HG03558 (cell line): Measurements from ENCODE around the gene CDCA8.
"Not testable (repeated sequence)": the region's sequence is repeated elsewhere in the genome, so short reads cannot be mapped to it uniquely, and the experiment has no call there.

Source experiments
- ATAC-seq: cut with Tn5 transposase; IDR thresholded peaks from one replicate; pipeline ENCODE4 v1.9.1; 2021; ENCODE audit warnings: moderate number of reproducible peaks; ENCODE audit not compliant: unreplicated experiment; ENCODE audit errors: extremely low read depth

CDCA8 gene

DNA sequence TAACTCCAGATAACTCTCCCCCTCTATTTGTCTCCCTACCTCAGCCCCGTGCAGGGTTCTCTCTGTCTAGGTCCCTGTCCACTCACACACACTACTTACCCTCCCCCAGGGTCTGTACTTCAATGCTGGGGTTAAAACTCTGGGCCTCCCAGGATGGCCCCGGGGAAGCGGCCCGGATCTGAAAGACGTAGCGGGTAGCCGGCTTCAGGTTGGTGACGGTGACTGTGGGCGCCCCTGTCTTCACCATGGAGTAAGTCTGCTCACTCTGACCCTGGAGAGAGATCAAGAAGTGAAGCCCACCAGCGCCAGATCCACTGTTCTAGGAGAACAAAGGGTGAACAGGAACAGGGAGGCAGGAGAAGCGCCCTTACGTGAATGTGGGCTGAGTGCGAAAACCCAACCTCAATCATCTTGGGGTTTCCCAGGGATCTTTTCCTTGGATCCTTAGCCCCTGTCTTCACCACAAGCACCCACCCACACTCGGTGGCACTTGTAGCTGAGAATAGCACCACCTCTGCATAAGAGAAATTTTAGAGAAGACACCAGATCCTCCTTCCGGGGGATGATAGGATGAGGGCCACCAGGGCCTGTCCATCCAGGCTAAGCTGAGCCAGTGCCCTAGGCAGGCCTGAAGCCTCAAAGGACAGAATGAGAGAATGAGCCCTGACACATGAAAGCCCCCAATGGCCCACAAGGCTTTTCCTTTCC, 39.1 kb downstream of the CDCA8 start:
- ATAC-seq: no peak

DNA sequence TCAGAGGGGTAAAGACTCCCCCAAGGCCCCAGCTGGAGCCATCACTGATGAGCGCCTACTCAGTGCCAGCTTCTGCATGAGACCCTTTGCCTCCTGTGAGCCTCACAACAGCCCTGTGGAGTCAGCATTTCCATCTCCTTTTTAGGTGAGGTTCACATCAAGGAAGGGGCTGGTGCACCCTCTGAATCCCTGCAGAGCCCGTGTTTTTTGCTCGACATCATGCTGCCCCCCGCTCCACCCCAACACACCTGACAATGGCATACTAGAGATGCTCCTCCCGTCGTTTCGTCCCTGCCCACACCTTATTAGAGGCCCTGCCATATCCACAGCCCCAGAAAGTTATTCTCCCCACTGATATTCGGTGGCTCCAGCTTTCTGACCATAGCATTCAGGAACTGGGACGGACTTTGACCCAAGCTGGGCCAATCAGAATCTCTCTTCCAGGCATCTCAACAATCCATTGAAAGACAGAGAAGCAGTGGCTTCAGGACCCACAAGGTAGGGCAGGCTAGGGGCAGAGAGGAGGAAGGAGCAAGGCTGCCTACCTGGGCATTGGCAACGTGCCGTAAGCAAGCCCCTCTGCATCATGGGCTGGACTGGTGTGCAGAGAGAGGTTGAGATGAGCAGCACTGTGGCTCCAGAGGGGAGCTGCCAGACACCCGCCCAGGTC, 39.9 kb downstream of the CDCA8 start:
- ATAC-seq: no peak

DNA sequence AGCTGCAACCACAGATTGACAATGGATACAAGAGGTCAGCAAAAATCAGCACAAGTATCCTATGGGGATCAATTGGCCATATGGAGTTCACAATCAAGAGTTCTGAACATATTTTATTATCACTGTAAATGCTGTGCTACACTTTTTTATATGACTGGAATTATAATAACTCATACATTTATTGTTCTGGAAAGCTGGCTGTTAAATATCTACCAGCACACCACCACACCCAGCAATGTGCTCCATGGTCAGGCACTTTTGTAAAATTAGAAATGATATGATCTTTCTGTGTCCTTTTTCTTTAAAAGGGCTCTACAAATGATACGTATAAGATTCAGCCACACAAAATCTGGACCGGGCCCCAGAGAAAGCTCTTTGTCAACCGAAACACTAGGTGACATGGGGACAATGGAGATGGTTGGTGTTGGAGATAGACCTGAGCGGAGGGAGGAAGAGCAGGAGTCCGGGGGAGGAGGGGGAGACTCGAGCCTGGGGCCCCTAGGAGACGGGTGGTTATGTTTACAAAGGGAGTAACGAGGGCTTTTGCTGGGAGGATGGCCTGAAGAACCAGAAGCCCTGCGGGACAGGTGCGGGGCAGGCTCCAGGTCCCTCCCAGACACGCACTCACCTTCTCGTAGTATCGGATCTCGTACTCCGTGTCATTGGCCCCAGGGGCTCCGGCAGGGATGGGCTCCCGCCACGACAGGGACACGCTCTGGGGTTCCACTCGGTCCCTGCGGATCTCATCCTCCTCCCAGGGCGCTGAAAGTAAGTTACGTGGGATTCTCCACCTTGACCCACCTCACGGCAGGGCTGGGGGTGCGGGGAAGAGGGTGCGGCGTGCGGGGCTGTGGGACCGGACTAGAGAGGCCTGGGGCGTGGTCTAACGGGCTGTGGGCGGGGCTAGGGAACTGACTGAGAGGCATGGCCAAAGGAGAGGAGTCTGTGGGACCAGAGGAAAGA, 42.6 kb downstream of the CDCA8 start:
- ATAC-seq: no peak

DNA sequence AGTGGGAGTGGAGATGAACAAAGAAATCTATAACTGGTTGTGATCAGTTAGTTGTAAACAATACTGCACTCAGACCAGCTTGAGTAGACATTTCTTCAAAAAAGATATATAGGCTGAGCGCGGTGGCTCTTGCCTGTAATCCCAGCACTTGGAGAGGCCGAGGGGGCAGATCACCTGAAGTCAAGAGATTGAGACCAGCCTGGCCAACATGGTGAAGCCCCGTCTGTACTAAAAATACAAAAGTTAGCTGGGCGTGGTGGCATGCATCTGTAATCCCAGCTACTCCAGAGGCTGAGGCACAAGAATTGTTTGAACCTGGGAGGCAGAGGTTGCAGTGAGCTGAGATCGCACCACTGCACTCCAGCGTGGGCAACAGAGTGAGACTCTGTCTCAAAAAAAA, 45.7 kb downstream of the CDCA8 start:
- not testable (repeated sequence) for ATAC-seq

DNA sequence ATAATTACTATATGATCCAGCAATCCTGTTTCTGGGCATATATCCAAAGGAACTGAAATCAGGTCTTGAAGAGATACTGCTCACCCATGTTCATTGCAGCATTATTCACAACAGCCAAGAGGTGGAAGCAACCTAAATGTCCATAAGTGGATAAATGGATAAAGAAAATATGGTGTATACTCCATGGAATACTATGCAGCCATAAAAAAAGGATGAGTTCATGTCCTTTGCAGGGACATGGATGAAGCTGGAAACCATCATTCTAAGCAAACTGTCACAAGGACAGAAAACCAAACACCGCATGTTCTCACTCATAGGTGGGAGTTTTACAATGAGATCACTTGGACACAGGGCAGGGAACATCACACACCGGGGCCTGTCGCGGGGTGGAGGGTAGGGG, 46.3 kb downstream of the CDCA8 start:
- not testable (repeated sequence) for ATAC-seq

DNA sequence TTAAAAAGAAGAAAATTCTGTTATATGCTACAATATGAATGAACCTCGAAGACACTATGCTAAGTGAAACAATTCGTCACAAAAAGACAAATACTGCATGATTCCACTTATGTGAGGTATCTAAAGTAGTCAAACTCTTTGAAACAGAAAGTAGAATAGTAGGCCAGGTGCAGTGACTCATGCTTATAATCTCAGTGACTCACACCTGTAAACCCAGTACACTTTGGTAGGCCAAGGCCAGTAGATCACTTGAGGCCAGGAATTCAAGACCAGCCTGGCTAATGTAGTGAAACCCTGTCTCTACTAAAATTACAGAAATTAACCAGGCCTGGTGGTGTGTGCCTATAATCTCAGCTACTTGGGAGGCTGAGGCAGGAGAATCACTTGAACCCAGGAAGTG, 46.9 kb downstream of the CDCA8 start:
- no peak for ATAC-seq

DNA sequence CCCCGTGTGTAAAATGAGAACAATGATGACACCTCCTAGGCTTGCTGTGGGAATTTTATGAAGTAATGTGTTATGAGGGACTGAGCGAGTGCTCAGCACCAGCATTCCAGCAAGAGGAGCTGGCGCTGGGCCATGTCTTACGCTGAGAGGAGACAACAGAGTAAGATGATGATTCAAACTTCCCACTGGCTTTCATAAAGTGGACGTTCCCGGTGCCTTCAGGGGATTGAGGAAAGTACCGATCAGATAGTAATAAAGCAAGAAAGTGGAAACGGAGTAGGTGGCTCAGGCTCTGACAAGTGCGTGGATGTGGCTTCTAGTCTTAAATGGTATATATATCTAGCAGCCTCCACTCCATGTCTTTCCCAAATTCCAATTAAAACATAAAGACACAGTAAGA, 48.8 kb downstream of the CDCA8 start:
- ATAC-seq: no peak

DNA sequence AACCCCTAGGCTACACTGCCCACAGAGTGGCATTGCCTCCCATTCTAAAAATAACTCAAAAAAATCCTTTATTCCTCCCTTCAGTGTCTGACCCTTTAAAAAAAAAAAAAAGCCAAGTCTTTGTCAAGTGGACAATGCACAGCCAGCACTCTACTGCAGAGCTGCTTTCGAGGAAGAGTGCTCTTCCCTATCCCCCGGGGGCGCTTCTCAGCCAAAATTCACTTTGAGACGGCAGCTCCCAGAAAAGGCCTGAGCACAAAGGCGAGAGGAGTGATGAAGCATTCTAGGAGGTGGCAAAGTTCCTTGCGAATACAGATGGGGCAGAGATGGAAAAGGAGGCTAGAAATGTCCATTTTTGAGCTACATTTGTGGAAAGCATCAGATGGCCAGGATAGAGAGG, 49.3 kb downstream of the CDCA8 start:
- ATAC-seq: no peak

DNA sequence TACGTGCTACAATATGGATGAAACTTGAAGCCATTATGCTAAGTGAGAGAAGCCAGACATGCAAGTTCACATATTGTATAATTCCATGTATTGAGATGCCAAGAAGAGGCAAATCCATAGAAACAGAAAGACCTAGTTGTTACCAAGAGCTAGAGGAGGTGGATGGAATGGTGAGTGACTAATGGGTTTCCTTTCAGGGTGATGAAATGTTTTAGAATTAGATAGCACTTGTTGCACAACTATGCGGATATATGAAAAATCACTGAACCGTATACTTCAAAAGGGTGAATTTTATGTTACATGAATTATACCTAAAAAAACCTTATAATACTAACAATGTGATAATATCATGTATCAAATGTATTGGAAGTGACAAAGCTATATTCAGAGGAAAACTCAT, 54.5 kb downstream of the CDCA8 start:
- no peak for ATAC-seq

DNA sequence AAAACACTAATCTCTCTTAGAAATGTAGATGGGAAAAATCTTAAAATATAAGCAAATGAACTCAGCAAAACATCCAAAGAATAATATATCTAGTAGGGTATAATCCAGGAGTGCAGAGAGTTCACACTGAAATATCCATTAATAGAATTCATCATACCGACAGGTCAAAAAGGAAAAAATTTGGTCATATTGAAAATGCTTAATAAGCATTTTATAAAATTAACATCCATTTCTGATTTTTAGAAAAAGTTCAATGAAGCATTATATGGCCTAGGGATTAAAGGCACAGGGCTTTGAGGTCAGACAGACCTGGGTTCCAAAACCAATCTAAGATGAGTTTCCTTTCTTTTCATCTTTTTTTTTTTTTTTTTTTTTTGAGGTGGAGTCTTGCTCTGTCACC, 56.2 kb downstream of the CDCA8 start:
- ATAC-seq: no peak

DNA sequence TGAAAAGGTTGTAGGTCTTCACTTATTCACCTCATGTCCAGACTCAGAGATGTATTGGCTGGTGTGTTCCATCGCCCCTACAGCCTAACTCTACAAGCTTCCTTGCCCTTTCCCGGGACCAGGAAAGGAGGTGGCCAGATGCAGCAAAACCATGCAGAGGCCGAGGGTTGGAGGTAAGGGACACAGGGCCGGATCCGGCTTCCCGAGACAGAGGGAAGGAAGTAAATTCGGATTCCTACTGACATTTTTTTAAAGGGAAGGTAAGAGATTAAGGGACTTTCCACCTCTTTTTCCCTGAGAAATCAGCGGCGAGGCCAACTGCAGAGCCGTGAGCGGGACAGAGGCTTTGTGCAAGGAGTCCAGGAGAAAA, 59.9 kb downstream of the CDCA8 start:
- no peak for ATAC-seq

DNA sequence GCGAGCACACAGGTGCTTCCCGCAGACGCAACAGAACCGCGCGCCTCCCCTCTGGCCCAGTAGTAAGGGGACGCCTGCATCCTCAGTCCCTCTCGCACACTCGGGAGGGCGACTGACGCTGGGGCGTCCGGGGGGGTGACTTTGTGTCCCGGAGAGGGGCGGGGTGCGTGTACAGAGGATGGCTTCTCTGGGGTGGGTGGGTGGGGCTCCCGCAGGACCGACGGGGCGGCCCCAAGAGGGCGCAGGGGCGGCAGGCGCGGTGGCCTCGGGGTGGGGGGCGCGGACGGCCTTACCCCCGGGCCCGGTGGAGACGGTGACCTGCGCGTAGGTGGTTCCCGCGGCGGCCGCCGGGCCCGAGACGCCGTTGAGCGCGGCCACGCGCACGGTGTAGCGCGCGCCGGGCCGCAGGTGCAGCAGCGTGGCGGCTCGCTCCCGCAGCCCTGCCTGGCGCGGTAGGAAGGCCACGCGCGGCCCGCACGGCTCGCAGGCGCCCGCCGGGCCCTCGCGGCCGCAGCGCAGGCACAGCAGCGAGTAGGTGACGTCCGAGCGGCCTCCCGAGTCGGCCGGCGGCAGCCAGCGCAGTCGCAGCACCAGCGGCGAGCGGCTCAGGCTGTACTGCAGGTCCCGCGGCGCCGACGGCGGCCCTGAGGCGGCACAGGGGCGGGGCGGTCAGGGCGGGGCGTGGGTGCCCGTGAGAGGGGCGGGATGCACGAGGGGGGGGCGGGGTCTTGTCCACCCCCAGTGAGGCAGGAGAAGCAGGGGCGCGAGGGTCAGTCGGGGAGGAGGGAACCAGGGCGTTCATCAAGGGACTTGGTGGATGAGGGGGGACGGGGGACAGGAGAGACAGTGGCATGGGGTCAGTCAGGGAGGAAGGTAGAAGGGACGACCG, 60.5 kb downstream of the CDCA8 start:
- ATAC-seq: no peak

DNA sequence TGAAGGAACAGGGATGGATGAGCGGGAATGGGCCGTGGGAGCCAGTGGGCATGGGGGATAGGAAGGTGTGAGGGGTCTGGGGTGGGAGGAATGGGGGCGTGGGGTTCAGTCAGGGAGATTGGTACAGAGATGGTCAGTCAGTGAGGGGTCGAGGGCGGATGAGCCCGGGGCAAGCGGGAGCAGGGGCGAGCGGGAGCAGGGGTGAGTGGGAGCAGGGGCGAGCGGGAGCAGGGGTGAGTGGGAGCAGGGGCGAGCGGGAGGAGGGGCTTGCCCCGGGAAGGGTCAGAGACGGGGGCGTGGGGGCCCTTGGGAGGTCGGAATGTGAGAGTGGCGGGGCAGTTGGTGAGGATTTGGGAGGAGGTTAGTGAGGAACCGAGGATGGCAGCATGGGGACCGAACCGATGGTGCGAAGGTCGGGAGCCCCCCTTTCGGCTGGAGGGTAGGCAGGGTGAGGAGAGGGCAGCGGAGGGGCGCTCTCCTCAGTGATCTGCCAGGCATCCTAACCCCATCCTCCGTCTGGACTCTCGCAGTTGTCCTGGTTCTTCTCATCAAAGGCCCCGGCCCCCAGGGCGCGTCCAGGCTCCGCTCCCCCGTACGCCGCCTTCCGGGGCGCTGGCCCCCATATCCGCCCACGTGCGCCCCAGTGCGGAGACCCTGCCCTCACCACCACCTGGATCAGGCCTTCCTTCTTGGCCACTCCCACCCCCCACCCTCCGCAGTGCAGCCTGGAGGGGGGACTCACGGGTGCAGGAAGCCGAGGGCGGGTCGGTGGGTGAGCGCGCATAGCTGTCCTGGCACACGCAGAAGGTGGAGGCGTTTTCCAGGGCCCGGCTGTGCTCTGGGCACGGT, 61.4 kb downstream of the CDCA8 start:
- ATAC-seq: no peak

DNA sequence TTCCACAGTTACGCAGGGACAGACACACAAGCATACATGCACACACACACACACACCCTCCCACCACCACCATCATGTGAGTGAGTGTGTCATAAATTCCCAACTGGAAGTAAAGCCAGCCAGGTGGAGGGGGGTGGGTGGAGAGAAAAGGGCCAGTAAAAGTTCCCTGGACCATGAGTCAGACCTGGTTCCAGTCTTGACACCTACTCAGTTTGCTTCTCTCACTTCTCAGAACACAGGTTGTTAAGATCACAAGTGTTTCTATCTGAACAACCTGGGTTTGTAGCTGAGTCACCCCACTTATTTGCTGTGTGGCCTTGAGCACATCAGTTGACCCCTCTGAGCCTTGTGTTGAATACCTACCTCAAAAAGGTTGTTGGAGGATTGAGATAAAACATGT, 63.0 kb downstream of the CDCA8 start:
- no peak for ATAC-seq

DNA sequence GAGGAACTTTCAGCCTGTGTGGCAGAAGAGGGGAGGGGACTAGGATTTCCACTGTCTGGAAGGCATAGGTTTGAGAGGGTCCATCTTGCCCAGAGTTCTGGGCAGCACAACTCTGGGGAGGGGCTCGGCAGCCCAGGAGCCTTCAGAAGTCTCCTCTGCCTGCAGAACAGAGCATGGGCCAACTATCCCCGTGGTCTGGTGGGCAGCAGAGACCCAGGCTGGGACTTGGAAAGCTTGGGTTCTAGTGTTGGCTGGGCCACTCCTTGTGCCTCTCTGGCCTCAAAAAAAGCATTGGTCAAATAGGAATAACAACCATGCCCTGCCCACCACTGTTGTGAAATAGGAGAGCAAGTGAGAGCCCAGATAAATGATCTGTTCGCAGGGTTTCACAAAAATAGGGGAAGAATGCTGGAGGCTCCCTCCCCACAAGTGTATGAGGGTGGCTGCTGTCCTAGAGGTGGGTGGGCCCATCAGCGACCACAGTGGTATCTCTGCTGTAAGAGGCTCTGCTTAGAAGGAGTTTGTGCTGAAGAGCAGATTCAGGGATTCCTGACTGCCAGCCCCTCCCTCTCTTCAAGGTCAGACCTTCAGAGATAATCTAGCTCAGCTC, 63.7 kb downstream of the CDCA8 start:
- no peak for ATAC-seq
